ENCODE data around the gene OR2A12. TPM values are rescaled to one million over a fixed set of nuclear protein-coding genes. Genes with fewer than 3 reads are reported as not detected.

Gene OR2A12, protein sequence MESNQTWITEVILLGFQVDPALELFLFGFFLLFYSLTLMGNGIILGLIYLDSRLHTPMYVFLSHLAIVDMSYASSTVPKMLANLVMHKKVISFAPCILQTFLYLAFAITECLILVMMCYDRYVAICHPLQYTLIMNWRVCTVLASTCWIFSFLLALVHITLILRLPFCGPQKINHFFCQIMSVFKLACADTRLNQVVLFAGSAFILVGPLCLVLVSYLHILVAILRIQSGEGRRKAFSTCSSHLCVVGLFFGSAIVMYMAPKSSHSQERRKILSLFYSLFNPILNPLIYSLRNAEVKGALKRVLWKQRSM
- not detected in 2 replicates for total RNA-seq
- polyA plus RNA-seq = not detected in 2 replicates
- not detected in 2 replicates for polyA plus RNA-seq (2011; cell fraction: cytosol; rRNA removed)
- polyA plus RNA-seq (2011; cell fraction: nucleus; rRNA removed) = not detected in 2 replicates
- polyA plus RNA-seq (2012) = not detected in 2 replicates
- polyA minus RNA-seq = not detected in 2 replicates
- not detected for polyA minus RNA-seq (2011; cell fraction: cytosol; rRNA and poly(A)+ RNA removed)
- polyA minus RNA-seq (2011; cell fraction: nucleus; rRNA and poly(A)+ RNA removed) = not detected in 2 replicates
- Bru-seq, nascent RNA = not detected
- not detected for BruChase-seq, experiment 1, labeled RNA remaining after a 6-hour chase
- not detected for BruChase-seq, experiment 2, labeled RNA remaining after a 2-hour chase
- long read RNA-seq = 0 reads

DNA sequence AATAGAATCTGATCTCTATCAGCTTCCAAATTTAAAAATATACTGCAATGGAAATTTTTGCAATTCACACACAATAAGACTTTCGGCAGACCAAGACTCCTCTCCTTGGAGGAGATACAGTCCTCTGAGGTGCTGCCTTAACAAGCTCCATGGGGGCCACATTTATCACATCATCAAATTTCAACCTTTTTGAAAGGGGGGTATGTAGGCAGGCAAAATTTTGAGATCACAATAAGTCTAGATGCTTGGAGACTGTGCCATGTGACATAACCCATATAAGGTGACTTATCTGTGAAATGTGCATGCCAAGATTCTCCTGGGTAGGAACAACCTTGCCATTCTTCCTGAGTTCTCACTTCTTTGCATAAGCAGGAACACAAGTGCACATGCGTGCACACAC, at the start of gene OR2A12:
Gene OR2A12 (plus strand): TSS at position 301 of the 400 bp plus-strand sequence. CDS start 8,830 bp downstream, outside the sequence.
- Histone ChIP-seq H3K4me2 (ENCODE audit: insufficient read depth, low read length) (no peak within 1 kb of the TSS), H3K36me3 (ENCODE audit: control insufficient read depth in 2 of 2, extremely low read depth in 1 of 2, insufficient read depth in 2 of 2, low read length in 2 of 2) (no peaks in the 10 kb centered on the region), H3K27me3 (ENCODE audit: control insufficient read depth in 2 of 2, insufficient read depth in 2 of 2, low read length in 2 of 2) (peaks cover 0 to 2% of the 10 kb centered on the region in 2 experiments), H3K27ac (ENCODE audit: insufficient read depth, low read depth, low read length) (no peak within 1 kb of the TSS), H3K4me1 (ENCODE audit: control insufficient read depth, extremely low read depth, insufficient read depth, low read length) (no peaks in the 10 kb centered on the region), H3K9ac (replicated peaks; ENCODE audit: extremely low read depth, insufficient read depth, low read length) (no peak within 1 kb of the TSS), H4K20me1 (replicated peaks; ENCODE audit: control insufficient read depth, extremely low read depth, insufficient read depth, low read length) (no peaks in the 10 kb centered on the region), H3K79me2 (ENCODE audit: control insufficient read depth, insufficient read depth, low read length) (no peaks in the 10 kb centered on the region), H3K9me3 (replicated peaks; ENCODE audit: control insufficient read depth, insufficient read depth, low read length) (no peaks in the 10 kb centered on the region), H3K4me3 (replicated peaks in 1 of 3; ENCODE audit: insufficient read depth in 1 of 3, low read depth in 1 of 3, low read length in 3 of 3) (no peak within 1 kb of the TSS), H2AFZ (ENCODE audit: low read depth, low read length) (no peak within 1 kb of the TSS), H3K9me1 (replicated peaks; ENCODE audit: control insufficient read depth, extremely low read depth, insufficient read depth, low read length) (no peaks in the 10 kb centered on the region)
- DNase-seq (ENCODE audit: low read depth, low spot score) = no peak
- no peak for FAIRE-seq
- dilution Hi-C loops (cut with MboI; ENCODE audit: extremely low pct_ligation_motif_present, low sequenced_read_pairs) = no loop called here
- POLR2A ChIA-PET = no interaction called here
- TF ChIP-seq, protein P1, sequence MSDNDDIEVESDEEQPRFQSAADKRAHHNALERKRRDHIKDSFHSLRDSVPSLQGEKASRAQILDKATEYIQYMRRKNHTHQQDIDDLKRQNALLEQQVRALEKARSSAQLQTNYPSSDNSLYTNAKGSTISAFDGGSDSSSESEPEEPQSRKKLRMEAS (IDR thresholded peaks at IDR 0.05; ENCODE audit: insufficient read depth, insufficient read length) = no peak
- TF ChIP-seq POLR2AphosphoS5 (IDR thresholded peaks at IDR 0.05; ENCODE audit: insufficient read depth, low read depth, low read length) (no peak), GATA2 (IDR thresholded peaks at IDR 0.05; ENCODE audit: insufficient read depth, insufficient read length, low read depth, low read length) (no peak), POLR2A (IDR thresholded peaks at IDR 0.05; ENCODE audit: low read depth, low read length) (no peak), FOS (IDR thresholded peaks at IDR 0.05; ENCODE audit: borderline replicate concordance, insufficient read depth, low read length) (no peak), JUN (IDR thresholded peaks at IDR 0.05; ENCODE audit: borderline replicate concordance, insufficient read depth, insufficient read length, low read depth) (no peak), EZH2 (IDR thresholded peaks at IDR 0.05; ENCODE audit: borderline replicate concordance, low read depth, low read length, severe bottlenecking) (no peak), MYC (IDR thresholded peaks at IDR 0.05; ENCODE audit: low read depth, low read length) (no peak)
- TF ChIP-seq, protein P2, sequence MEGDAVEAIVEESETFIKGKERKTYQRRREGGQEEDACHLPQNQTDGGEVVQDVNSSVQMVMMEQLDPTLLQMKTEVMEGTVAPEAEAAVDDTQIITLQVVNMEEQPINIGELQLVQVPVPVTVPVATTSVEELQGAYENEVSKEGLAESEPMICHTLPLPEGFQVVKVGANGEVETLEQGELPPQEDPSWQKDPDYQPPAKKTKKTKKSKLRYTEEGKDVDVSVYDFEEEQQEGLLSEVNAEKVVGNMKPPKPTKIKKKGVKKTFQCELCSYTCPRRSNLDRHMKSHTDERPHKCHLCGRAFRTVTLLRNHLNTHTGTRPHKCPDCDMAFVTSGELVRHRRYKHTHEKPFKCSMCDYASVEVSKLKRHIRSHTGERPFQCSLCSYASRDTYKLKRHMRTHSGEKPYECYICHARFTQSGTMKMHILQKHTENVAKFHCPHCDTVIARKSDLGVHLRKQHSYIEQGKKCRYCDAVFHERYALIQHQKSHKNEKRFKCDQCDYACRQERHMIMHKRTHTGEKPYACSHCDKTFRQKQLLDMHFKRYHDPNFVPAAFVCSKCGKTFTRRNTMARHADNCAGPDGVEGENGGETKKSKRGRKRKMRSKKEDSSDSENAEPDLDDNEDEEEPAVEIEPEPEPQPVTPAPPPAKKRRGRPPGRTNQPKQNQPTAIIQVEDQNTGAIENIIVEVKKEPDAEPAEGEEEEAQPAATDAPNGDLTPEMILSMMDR (IDR thresholded peaks at IDR 0.05; ENCODE audit: extremely low read depth in 1 of 2, insufficient read depth in 1 of 2, low read depth in 1 of 2, low read length in 2 of 2) = no peak
- no TSS peak for BruUV-seq (replicated peaks)
- CTCF ChIA-PET = no interaction called here
- intact Hi-C loops (cut with micrococcal nuclease) = no loop called here

All from endothelial cell of umbilical vein (primary cell).